Stimulated activated CD8-positive, alpha-beta memory T cell treated with anti-CD3 and anti-CD28 coated beads, Interleukin-12 subunit alpha, Interleukin-12 subunit beta, amount 100 ng/mL, for 1 hour (primary cell): ENCODE results near the gene KRT85.
"Not testable (repeated sequence)": the region's sequence is repeated elsewhere in the genome, so short reads cannot be mapped to it uniquely, and the experiment has no call there.

ENCODE experiments used
- DNase-seq: peaks from one replicate; pipeline ENCODE4 v3.0.0-alpha.2; 2020; ENCODE audit warnings: low read depth

KRT85 gene

GRCh38 chr12:52323416-52324152, 43.7 kb downstream of the KRT85 start:
- DNase-seq: no peak

DNA sequence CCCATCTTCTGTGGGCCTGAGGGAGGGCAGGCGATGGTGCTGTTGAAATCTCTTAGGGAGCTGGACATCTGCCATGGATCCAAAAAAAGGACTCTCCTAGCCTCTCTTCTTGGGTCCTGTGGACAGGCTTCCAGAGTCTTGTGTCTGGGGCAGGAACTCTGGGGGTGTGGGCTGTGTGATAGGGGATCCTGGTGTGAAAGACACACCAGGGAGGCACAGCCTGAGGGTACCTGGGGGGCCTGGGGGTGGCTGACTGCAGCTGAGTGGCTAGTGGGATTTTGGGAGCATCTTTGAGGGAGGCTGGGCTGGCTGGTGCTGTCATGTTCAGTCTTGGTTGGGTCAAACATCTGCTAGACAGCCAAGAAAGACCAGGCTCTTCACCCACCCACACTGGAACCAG, 44.3 kb downstream of the KRT85 start:
- DNase-seq: no peak

DNA sequence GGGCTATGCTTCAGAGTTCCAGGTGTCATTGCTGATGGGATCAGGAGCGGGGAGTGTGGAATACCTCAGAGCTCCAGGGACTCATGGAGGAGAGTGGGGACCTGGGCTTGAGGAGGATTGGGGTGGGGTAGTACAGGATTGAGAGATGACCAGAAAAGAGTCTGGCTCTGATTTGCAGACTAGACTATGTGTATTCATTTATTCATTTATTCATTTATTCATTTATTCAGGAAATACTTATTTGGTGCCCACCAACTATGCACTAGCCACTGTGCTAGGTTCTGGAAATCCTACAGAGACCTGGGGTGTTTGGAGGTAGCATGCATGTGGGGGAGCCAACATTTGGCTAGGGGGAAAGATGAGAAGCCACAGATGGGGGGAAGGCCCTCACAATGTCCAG, 45.2 kb downstream of the KRT85 start:
- no peak for DNase-seq

DNA sequence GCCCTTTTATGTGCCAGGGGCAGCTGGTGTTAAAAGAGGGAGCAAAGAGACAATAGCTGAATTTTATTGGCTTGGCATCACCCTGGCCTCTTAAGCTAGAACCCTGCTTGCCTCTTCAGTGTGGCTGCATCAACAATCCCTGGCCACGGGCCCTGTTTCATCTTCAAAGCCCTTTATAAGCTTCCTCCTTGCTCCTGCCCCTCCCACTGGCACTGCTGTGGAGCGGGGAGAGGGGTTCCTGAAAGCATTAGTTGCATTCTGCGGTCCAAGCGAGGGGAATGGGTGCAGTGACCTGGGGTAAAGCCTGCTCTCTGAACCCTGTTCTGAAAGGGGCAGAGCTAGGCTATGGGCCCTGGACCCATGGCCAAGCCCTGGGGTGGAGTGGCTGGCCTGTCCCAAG, 45.9 kb downstream of the KRT85 start:
- DNase-seq: no peak

DNA sequence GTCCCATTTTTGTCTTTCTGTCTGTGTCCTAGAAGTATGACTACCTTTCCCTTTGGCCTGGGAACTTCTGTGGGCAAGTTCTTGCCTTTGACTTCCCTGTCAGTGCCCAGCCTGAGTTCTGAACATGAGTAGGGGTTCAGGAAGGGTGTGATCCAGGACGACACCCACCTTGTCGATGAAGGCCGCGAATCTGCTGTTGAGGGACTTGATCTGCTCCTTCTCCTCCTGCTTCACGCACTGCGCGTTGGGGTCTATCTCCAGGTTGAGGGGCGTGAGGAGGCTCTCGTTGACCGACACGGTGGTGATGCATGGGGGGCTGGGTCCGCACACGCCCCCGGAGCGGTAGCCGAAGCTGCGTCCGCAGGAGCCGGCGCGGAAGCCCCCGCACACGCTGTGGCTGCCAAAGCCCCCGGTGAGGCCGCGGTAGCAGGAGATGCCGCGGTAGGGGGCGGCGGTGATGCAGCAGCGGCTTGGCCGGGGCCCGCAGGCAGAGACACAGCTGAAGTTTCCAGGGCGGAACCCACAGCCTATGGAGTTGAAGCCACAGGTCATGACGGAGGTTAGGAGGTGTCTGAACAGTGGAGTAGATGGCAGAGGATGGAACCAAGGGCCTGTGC, 46.4 kb downstream of the KRT85 start, which contains the start of gene KRT83:
TSS of gene KRT83 (minus strand) at position 615 of the 617 bp plus-strand sequence. CDS start at position 552, 63 bp downstream.
- DNase-seq: no peak

- no peak for DNase-seq
These were observed 48.2 kb downstream of the KRT85 start for GRCh38 chr12:52319097-52319496.

GRCh38 chr12:52318241-52318990, 48.9 kb downstream of the KRT85 start:
- DNase-seq: no peak

DNA sequence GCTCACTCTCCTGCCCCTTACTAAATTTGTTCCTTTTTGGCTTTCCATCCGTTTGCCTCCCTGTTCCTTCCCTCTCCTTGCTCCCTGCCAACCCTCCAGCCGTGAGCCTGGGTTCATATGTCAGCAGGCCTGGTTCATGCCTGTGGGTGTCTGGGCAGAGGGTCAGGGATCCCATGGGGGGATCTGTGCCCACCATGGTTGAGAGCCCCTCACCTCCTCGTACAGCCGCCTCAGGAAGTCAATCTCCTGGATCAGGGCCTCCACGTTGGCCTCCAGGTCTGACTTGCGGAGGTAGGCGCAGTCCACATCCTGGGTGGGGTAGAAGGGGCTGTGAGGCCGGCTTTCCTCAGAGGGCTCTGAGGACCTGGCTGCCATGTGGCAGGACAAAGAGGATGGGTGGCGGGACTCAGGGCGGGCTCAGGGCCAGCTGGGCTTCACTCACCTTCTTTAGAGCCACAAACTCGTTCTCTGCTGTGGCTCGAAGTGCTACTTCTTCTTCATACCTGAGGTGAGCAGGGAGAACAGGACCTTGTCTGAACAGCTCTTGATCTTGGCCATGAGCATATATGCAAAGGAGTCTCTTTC, 49.7 kb downstream of the KRT85 start:
- DNase-seq: no peak

- no peak for DNase-seq
These were observed 50.6 kb downstream of the KRT85 start for GRCh38 chr12:52316701-52317100.

GRCh38 chr12:52316290-52316689, 51.0 kb downstream of the KRT85 start:
- no peak for DNase-seq

DNA sequence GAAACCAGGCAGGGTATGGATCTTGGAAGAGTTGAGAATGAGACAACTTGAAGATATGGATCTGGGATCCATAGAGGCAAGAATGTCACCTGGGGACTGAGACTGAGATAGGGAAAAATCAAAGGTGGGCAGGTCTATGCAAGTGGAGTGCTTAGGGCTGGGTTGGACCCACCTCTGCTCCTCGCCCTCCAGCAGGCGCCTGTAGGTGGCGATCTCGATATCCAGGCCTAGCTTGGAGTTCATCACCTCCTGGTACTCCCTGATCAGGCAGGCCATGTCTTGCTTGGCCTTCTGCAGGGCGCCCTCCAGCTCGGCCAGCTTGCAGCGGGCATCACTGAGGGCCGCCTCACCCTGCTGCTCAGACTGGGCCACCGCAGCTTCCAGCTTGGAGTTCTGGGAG, 51.6 kb downstream of the KRT85 start:
- DNase-seq: not testable (repeated sequence)

- DNase-seq: no peak
These were observed 52.8 kb downstream of the KRT85 start for GRCh38 chr12:52314511-52314910.

- DNase-seq: no peak
These were observed 53.4 kb downstream of the KRT85 start for GRCh38 chr12:52313926-52314325.

DNA sequence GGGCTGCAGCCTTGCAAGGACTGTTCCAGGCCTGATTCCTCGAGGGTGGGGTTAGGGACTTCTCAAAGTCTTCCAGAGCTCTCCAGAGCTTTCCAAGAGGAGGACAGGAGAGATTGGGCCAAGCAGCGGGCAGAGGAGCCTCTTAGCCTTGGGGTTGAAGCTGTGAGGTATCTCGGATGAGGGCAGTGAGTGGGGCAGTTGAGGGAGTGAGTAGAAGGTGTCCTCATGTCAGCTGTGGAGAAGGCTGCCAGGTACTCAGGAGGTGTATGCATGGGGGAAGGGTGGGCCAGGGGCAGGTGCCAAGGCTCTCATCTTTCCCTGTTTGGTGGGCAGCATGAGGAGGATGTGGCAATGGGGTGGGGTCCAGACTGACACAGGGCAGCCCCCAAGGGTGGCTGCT, 53.8 kb downstream of the KRT85 start:
- DNase-seq: no peak

GRCh38 chr12:52312086-52312485, 55.2 kb downstream of the KRT85 start:
- no peak for DNase-seq

DNA sequence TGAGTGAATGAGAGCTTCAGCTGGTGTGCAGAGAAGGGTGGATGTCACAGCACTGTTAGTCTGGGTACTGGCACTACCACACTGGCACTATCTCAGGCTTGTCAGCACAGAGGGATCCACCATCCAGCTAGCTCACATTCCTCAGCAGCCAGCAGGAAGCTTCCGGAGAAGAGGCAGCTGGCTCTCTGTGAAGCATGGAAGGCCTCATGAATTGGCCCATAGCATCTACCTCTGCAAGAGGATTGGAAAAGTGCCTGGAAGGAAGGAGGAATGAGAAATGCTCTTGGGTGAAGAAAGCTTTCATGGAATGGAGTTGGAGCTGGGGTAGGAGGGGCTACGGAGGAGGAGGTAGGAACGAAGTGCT, 56.0 kb downstream of the KRT85 start:
- DNase-seq: no peak

GRCh38 chr12:52310622-52311284, 56.5 kb downstream of the KRT85 start:
- no peak for DNase-seq
